HG03439 (cell line): ENCODE results near the gene SRSF9.

Source experiments
- ATAC-seq: cut with Tn5 transposase; IDR thresholded peaks from one replicate; pipeline ENCODE4 v1.9.1; 2021; ENCODE audit warnings: mild to moderate bottlenecking, moderate library complexity; ENCODE audit not compliant: unreplicated experiment

The SRSF9 gene

GRCh38 chr12:120413901-120414695 lies 55.5 kb downstream of the SRSF9 start:
- ATAC-seq: no peak

GRCh38 chr12:120412421-120412820 lies 57.1 kb downstream of the SRSF9 start:
- ATAC-seq: no peak
